ENCODE data around the gene ARL6IP1.

Gene ARL6IP1

DNA sequence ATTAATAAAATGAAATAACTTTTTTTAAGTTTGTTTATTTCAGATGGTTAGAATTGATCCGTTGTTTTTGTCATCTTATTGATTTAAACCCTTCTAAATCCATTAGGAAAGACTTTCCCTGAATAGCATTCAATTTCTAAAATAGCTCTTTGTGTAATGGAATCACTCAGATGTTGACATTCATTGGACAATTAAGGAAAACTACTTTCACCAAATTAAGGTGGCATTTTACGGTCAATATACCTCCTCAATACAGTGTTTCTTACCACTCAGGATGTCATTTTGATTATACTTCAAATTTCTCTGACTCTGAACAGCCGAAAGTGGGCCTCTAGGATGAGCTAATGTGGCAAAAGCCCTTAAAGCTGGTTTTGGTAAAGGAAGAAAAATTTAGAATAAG lies 1.8 kb downstream of the ARL6IP1 start:
- TF ChIP-seq, protein P1, sequence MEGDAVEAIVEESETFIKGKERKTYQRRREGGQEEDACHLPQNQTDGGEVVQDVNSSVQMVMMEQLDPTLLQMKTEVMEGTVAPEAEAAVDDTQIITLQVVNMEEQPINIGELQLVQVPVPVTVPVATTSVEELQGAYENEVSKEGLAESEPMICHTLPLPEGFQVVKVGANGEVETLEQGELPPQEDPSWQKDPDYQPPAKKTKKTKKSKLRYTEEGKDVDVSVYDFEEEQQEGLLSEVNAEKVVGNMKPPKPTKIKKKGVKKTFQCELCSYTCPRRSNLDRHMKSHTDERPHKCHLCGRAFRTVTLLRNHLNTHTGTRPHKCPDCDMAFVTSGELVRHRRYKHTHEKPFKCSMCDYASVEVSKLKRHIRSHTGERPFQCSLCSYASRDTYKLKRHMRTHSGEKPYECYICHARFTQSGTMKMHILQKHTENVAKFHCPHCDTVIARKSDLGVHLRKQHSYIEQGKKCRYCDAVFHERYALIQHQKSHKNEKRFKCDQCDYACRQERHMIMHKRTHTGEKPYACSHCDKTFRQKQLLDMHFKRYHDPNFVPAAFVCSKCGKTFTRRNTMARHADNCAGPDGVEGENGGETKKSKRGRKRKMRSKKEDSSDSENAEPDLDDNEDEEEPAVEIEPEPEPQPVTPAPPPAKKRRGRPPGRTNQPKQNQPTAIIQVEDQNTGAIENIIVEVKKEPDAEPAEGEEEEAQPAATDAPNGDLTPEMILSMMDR (IDR thresholded peaks at IDR 0.05; ENCODE audit: low read depth, low read length): no peak
- DNase-seq (ENCODE audit: extremely low read depth, low read depth): no peak

GRCh38 chr16:18797746-18798145 lies 3.6 kb downstream of the ARL6IP1 start:
- TF ChIP-seq, protein P1 (IDR thresholded peaks at IDR 0.05; ENCODE audit: low read depth, low read length): no peak
- DNase-seq (ENCODE audit: extremely low read depth, low read depth): no peak

- TF ChIP-seq, protein P1 (IDR thresholded peaks at IDR 0.05; ENCODE audit: low read depth, low read length): no peak
- DNase-seq (ENCODE audit: extremely low read depth, low read depth): no peak
Observed at GRCh38 chr16:18796377-18796776, 5.0 kb downstream of the ARL6IP1 start.

DNA sequence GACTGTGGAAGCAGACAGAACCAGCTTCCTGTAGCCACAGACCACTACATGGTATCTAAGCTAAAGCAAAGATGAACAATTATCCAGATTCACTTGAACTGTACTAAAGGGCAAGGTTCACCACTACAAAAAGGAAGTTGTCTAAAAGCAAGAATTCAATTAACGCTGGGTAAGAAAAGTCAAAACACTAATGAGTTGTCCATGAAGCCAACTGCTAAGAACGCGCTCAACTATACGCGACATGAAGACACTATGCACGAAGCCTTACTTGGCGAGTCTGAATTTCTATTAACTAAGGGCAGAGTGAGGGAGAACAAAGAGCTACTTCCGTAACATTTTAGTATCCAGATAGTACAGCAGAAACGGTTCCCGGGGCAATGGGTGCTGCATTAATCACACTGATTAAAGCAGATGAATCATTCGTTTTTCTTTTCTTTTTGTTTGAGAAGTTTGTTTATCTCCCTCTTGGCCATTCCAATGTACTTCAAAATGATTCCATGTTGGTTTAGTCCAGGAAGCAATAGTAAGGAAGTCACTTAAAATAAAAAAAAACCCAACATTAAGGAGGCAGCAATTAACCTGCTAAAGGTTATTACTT lies 8.4 kb downstream of the ARL6IP1 start:
- TF ChIP-seq, protein P1 (IDR thresholded peaks at IDR 0.05; ENCODE audit: low read depth, low read length): no peak
- DNase-seq (ENCODE audit: extremely low read depth, low read depth): no peak

DNA sequence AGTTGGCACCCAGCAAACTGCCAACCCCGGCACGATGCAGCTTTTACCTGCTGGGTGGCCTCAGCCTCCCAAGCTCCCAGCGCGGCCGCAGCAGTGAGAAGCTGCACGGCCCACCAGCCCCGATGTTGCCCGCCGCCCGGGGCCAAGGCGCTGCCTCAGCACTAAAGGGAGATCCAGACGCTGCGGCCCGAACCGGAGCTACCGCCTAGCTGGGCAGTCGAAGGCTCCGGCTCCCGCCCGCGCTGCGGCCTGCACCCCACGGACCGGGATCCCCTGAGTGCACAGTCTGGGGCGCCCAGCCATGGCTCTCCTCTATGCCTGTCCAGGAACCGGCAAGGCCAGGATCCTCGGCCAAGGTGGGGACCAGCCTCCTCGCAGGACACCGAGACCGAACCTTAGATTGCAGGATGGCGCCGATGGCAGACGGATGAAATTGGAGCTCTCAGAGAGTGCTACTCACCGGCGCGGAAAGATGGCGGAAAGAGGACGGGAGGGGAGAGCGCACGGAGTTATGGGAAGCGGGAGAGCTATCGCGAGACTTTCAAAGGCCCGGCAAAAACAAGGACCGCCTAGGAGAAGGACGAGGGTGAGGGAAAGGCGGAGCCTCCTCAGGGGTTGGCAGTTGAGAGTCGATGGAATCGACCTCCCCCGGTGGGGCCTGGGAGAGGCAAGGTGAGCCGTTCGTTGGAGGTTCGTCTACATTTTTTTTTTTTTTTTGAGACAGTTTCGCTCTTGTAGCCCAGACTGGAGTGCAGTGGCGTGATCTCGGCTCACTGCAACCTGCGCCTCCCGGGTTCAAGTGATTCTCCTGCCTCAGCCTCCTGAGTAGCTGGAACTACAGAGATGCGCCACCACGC lies 11.3 kb downstream of the ARL6IP1 start, which contains the start of gene RPS15A:
Gene RPS15A (minus strand): TSS at position 485 of the 857 bp plus-strand sequence. CDS start 1,221 bp downstream, outside the sequence.
- TF ChIP-seq, protein P1 (IDR thresholded peaks at IDR 0.05; ENCODE audit: low read depth, low read length): no peak

GRCh38 chr16:18789515-18789849 lies 11.9 kb downstream of the ARL6IP1 start:
- DNase-seq (ENCODE audit: extremely low read depth, low read depth): no peak

More for the DNA sequence above, 11.3 kb downstream of the ARL6IP1 start, which contains the start of gene RPS15A:
- peak; percentile 95 for DNase-seq (ENCODE audit: extremely low read depth, low read depth)

More at GRCh38 chr16:18789515-18789849, 11.9 kb downstream of the ARL6IP1 start:
- TF ChIP-seq, protein P1 (IDR thresholded peaks at IDR 0.05; ENCODE audit: low read depth, low read length): no peak

Measured in AG09319 (cell line).